Pancreas (tissue), 10 donors: ENCODE results near the gene KLB. TPM values are rescaled to one million over a fixed set of nuclear protein-coding genes. Genes with fewer than 3 reads are reported as not detected.

Experiments
- ATAC-seq, 4 donors: fragments of 200-7000 bp; cut with Tn5 transposase; one replicate each; pipeline versions ENCODE4 v1.8.0 to v1.9.1; 2020; ENCODE audit warnings: mild to moderate bottlenecking in 4 of 4, moderate library complexity in 4 of 4
- DNase-seq, 6 donors: peaks; one replicate each; pipeline ENCODE4 v3.0.0-alpha.2; 2020
- FAIRE-seq: peaks from 2 replicates; lab custom pipeline; 2012; peaks lifted over from hg19 to GRCh38; lab: Jason Lieb, UNC
- H3K27ac ChIP-seq, 4 donors: fragments of 200-600 bp; sonication (generic); 1 replicate in 3 of 4; 2 replicates in 1 of 4; pipeline versions ENCODE4 v1.5.0 to v1.8.0; 2020
- H3K27me3 ChIP-seq, 4 donors: fragments of 200-600 bp; one replicate each; pipeline ENCODE4 v1.8.0; 2021
- H3K36me3 ChIP-seq, 3 donors: fragments of 200-600 bp; sonication (generic) in 1 of 3; one replicate each; pipeline versions ENCODE4 v1.5.0 to v1.8.0; 2020 to 2021
- H3K4me1 ChIP-seq, 3 donors: fragments of 200-600 bp; one replicate each; pipeline ENCODE4 v1.8.0; 2021
- H3K4me3 ChIP-seq, 4 donors: fragments of 200-600 bp; sonication (generic) in 2 of 4; one replicate each; pipeline versions ENCODE4 v1.5.0 to v1.8.0; 2020 to 2021
- H3K9me3 ChIP-seq, 4 donors: fragments of 200-600 bp; one replicate each; pipeline ENCODE4 v1.8.0; 2021
- WGBS, 2 donors: extraction: QIAGEN DNeasy Blood & Tissue Kit; methylation state at CpG; one replicate each; pipeline ENCODE4 v1.1.7; 2013; 5-methylcytosine and 5-hydroxymethylcytosine counted together
- intact Hi-C, 3 donors: fragments of 100-400 bp; cut with DNase I; formaldehyde crosslinking; loops; one replicate each; pipeline versions ENCODE4 v1.11.1 to v1.14.2; 2022
- polyA plus RNA-seq, 2 donors: library from polyadenylated mRNA; stranded (reverse); fragments of 200-250 nt; gene quantifications; one replicate each; pipeline ENCODE4 v1.2.3, GENCODE V29; 2013
- total RNA-seq, 6 donors: library from RNA; stranded (reverse); fragmentation: NEBNext Ultra II Directional in 4 of 6; extraction: Animal tissue kit (Norgen Biotek cat#: 25700) in 4 of 6; gene quantifications; one replicate each; pipeline versions ENCODE4 v1.2.1 to v1.2.4, GENCODE V29; 2021 to 2023
- TF ChIP-seq, protein P1 (sequence below), 4 donors: fragments of 200-600 bp; sonication (generic) in 3 of 4; IDR thresholded peaks; one replicate each; pipeline versions ENCODE4 v1.5.0 to v1.8.0; 2021; ENCODE audit warnings: antibody characterized with exemption in 4 of 4
- donor health status: healthy with polysubstance abuse.
- donor health status: DM: no; HTN: no; CAD: no; lungs with moderate emphysema.
- donor health status: DM: no; HTN: no; CAD: no.
- donor health status: control.
- donor health status: control.
- donor health status: Bipolar disorder and iron deficiency.
- donor health status: DM: yes; HTN: yes; CAD: no.
- donor health status: DM: no; HTN: no; CAD: no.
- donor health status: DM: no; HTN: no; CAD: no.
- donor health status: DM: yes; HTN: yes; CAD: no.

KLB gene
- total and polyA plus RNA-seq, 8 donors = 0.94 to 4.6 (median 2.1) TPM

DNA sequence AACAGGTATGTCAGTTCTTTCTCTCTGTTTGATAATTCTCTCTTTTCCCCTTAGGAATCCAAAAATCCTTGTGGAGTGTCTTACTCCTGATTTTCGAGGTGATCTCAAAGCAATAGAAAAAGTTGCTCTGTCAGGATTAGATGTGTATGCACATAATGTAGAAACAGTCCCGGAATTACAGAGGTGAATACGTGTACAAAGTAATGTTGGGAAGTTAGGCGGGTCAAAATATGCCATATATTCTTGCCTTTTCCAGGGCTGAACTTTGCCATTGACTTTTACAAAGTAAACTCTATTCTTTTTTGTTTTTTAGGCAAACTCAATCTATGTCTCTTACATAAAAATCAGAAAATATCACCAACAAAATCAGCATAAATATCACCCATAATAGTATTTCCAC lies 60.7 kb downstream of the KLB start:
- TF ChIP-seq, protein P1, sequence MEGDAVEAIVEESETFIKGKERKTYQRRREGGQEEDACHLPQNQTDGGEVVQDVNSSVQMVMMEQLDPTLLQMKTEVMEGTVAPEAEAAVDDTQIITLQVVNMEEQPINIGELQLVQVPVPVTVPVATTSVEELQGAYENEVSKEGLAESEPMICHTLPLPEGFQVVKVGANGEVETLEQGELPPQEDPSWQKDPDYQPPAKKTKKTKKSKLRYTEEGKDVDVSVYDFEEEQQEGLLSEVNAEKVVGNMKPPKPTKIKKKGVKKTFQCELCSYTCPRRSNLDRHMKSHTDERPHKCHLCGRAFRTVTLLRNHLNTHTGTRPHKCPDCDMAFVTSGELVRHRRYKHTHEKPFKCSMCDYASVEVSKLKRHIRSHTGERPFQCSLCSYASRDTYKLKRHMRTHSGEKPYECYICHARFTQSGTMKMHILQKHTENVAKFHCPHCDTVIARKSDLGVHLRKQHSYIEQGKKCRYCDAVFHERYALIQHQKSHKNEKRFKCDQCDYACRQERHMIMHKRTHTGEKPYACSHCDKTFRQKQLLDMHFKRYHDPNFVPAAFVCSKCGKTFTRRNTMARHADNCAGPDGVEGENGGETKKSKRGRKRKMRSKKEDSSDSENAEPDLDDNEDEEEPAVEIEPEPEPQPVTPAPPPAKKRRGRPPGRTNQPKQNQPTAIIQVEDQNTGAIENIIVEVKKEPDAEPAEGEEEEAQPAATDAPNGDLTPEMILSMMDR (IDR thresholded peaks at IDR 0.05) = no peak
- Histone ChIP-seq H3K27ac (no peak overlapping the region), H3K9me3 (no peaks in the 10 kb centered on the region), H3K4me1 (no peaks in the 10 kb centered on the region), H3K36me3 (peaks cover 0 to 19% (median 3%) of the 10 kb centered on the region in 3 donors), H3K4me3 (no peak overlapping the region), H3K27me3 (no peaks in the 10 kb centered on the region)
- intact Hi-C loops = no loop called here
- 78 to 80% methylated on average over 4 of the region's 4 CpGs for WGBS, 2 donors
- DNase-seq (no peak), FAIRE-seq (no peak), ATAC-seq (no peak)

DNA sequence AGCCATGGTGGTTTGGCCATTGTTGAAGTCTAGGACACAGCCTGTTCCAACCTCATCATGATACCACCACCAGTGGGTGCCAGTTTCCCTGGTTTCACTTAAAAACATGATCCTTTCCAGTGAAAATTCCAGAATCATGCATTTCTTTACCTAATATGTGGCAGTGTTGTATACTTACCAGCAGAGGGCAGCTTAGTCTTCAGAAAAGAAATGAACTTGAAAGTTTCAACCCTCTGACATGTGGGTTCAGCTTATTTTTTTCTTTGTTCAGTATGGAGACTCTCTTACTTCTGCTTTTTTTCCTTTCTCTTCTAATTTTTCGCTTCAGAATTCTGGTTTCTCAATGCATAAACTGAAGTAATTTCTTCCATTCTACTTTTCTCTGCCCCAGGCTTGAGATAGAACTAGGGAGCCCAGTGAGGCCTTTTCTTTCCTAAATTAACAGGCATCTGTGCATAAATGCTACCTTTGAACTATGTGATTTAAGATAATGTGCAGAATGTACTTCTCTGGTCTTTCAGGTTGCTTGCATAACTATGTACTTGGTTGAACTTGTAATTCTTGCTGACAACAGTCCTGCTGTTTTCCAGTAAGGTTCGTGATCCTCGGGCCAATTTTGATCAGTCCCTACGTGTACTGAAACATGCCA lies 62.8 kb downstream of the KLB start:
- TF ChIP-seq, protein P1 (IDR thresholded peaks at IDR 0.05) = peak; percentile 54 to 72 (median 64)
- DNase-seq (peak in 3 of 6 donors; percentile 16 to 49 (median 29)), FAIRE-seq (peak; percentile 89), ATAC-seq (peak; percentile 72 to 96 (median 92))
- peak overlapping the region in 2 of 4 donors; percentile 30 to 68 for H3K27ac ChIP-seq
- peaks cover 0 to 2% (median 0%) of the 10 kb centered on the region in 3 donors for H3K36me3 ChIP-seq
- WGBS, 2 donors = 70 to 71% methylated on average over 4 of the region's 4 CpGs
- no peaks in the 10 kb centered on the region for H3K27me3 ChIP-seq
- H3K9me3 ChIP-seq = no peaks in the 10 kb centered on the region
- H3K4me1 ChIP-seq = no peaks in the 10 kb centered on the region
- intact Hi-C loops = loop anchor here in 1 of 3 donors (10.0 kb wide), 1 partner anchor 135 kb away; no protein-coding TSS in a partner anchor
- no peak overlapping the region for H3K4me3 ChIP-seq

DNA sequence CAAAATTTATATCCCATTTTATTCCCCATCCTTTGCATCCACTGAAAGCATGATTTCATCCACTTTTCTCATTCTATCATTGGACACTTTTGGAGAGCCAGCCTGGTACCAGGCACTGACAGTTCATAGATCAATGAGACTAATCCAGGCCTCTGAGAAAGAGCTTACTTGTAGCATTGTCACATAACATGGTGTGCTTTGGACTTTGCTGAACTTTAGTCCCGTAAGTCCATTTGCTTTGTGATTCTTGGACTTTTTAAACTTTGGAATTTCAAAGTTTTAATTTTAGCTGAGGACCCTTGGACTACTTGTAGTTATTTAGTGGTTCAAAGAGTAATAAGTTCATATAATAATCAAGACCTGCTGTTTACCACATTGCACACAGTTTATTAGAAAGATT lies 63.7 kb downstream of the KLB start:
- H3K27ac ChIP-seq = no peak overlapping the region
- H3K4me1 ChIP-seq = no peaks in the 10 kb centered on the region
- no peaks in the 10 kb centered on the region for H3K9me3 ChIP-seq
- H3K36me3 ChIP-seq = no peaks in the 10 kb centered on the region
- no peak overlapping the region for H3K4me3 ChIP-seq
- TF ChIP-seq, protein P1 (IDR thresholded peaks at IDR 0.05) = no peak
- intact Hi-C loops = loop anchor here in 1 of 3 donors (10.0 kb wide), 1 partner anchor 134 kb away; no protein-coding TSS in a partner anchor
- DNase-seq (no peak), ATAC-seq (no peak), FAIRE-seq (no peak)
- 89 to 92% methylated on average over 1 of the region's 1 CpG for WGBS, 2 donors
- H3K27me3 ChIP-seq = no peaks in the 10 kb centered on the region

DNA sequence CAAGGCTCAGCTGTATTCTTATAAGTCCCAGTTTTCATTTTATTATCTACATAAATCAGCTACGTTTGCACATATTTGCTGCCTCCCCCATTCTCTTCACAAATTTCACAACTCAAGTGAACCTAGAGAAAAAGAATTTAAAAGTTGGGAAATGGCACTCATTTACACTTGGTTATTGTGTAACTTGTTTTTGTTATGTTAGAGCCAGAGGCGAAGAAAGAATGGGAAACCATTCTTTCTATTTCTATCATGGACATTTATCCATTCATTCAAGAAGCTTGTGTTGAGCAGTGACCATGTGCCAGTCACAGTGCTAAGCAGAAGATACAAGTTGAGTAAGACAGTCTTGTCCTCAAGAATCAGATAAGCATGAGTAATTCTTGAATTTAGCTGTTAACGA lies 65.7 kb downstream of the KLB start:
- Histone ChIP-seq H3K36me3 (peaks cover 0 to 9% (median 0%) of the 10 kb centered on the region in 3 donors), H3K27me3 (no peaks in the 10 kb centered on the region), H3K4me1 (no peaks in the 10 kb centered on the region), H3K9me3 (no peaks in the 10 kb centered on the region), H3K27ac (no peak overlapping the region), H3K4me3 (no peak overlapping the region)
- no peak for FAIRE-seq
- intact Hi-C loops = loop anchor here in 1 of 3 donors (10.0 kb wide), 1 partner anchor 132 kb away; no protein-coding TSS in a partner anchor
- no peak for ATAC-seq
- TF ChIP-seq, protein P1 (IDR thresholded peaks at IDR 0.05) = no peak
- no peak for DNase-seq
- WGBS, 2 donors = 89 to 95% methylated on average over 3 of the region's 3 CpGs
